SK-N-MC (cell line): ENCODE measurements around the gene UTP18.

Experiments used
- DNase-seq: peaks from one replicate; pipeline ENCODE4 v3.0.0-alpha.2; 2011; ENCODE audit warnings: low read depth, low spot score
- H3K27ac ChIP-seq: fragments of 200-600 bp; sonication (generic); 2 replicates; pipeline ENCODE4 v1.5.1; 2016; ENCODE audit warnings: mixed run types
- H3K36me3 ChIP-seq: fragments of 200-600 bp; sonication (generic); 2 replicates; pipeline ENCODE4 v1.6.1; 2017; ENCODE audit warnings: antibody characterized with exemption, low read length, mixed read lengths; ENCODE audit not compliant: insufficient read depth
- H3K4me3 ChIP-seq: fragments of 200-600 bp; sonication (generic); 2 replicates; pipeline ENCODE4 v1.5.1; 2016
- H3K9ac ChIP-seq: fragments of 200-600 bp; sonication (generic); 2 replicates; pipeline ENCODE4 v1.8.0; 2017; ENCODE audit warnings: mixed run types, mixed read lengths; ENCODE audit not compliant: insufficient read length
- H3K9me3 ChIP-seq: fragments of 200-600 bp; sonication (generic); 2 replicates; pipeline ENCODE4 v1.6.1; 2017; ENCODE audit warnings: low read depth, mild to moderate bottlenecking, antibody characterized with exemption, low read length, moderate library complexity, mixed read lengths
- EZH2 ChIP-seq: fragments of 200-600 bp; sonication (generic); IDR thresholded peaks from one replicate; pipeline ENCODE4 v1.6.1; 2017; ENCODE audit warnings: antibody characterized with exemption
- FOXP2 ChIP-seq: optimal IDR thresholded peaks from 2 replicates; pipeline ENCODE3; 2011; ENCODE audit warnings: mild to moderate bottlenecking, moderate library complexity; ENCODE audit not compliant: insufficient read depth; ENCODE audit errors: extremely low read length, control extremely low read depth
- POLR2AphosphoS5 ChIP-seq: IDR thresholded peaks from 2 replicates; pipeline ENCODE4 v1.6.1; 2012; ENCODE audit warnings: mild to moderate bottlenecking, low read depth, low read length, borderline replicate concordance

UTP18 gene

DNA sequence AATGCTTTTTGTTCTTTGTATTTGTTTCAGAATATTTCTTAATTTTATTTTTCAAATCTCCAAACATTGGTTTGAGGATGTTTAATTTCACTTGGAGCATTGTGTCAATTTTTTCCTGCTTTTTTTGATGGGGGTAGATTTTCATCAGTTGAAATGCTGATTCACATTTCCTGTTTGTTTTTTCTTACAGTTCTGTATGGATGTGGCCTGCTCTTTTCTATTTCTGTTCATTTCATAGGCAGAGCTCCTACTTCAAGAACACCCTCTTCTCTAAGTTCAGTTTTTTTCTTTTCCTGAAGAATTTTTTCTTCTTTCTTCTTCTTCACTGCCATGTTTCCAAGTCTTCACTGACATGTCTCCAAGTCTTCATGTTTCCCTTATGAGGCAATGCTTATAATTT is 9.3 kb upstream of the UTP18 start:
- Histone ChIP-seq H3K4me3 (no peak overlapping the region), H3K36me3 (peaks cover 64% of the 10 kb centered on the region), H3K9me3 (no peaks in the 10 kb centered on the region), H3K9ac (no peak overlapping the region), H3K27ac (no peak overlapping the region)
- TF ChIP-seq POLR2AphosphoS5 (no peak), FOXP2 (no peak), EZH2 (no peak)
- DNase-seq, result no peak

DNA sequence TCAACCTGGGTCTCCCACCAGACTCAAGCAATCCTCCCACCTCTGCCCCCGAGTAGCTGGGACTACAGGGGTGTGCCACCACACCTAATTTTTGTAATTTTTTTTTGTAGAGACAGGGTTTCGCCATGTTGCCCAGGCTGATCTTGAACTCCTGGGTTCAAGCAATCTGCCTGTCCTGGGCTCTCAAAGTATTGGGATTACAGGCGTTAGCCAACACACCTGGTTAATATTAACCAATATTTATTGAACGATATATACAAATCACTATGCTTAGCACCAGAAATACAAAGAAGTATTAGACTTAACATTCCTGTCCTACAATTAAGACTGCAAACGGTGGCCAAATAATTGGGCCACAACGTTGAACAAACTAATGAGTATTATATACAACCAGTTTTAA is 4.7 kb upstream of the UTP18 start:
- Histone ChIP-seq H3K27ac (no peak overlapping the region), H3K36me3 (peaks cover 77% of the 10 kb centered on the region), H3K9ac (no peak overlapping the region), H3K9me3 (no peaks in the 10 kb centered on the region), H3K4me3 (no peak overlapping the region)
- no peak for TF ChIP-seq FOXP2
- no peak for TF ChIP-seq EZH2
- TF ChIP-seq POLR2AphosphoS5, result no peak
- DNase-seq, result no peak

DNA sequence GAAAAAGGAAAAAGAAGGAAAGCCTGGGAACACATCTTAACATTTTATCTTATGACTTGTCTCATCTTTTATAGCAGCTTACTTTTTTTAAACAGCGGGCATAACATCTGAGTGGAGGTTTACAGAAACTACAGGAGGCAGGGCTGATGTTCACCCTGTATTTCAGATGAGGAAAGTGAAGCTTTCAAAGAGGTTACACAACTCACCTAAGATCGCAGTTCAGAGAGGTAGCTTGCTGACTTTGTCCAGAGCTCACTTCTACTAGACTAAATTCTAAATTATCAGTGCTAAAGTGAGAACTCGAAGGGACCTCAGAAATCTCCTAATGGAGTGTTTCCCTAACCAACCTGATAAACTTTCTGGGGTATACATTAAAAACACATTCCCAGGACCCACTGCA is 4.2 kb upstream of the UTP18 start:
- Histone ChIP-seq H3K4me3 (no peak overlapping the region), H3K9ac (no peak overlapping the region), H3K9me3 (no peaks in the 10 kb centered on the region), H3K27ac (no peak overlapping the region), H3K36me3 (peaks cover 73% of the 10 kb centered on the region)
- no peak for DNase-seq
- TF ChIP-seq POLR2AphosphoS5 (no peak), FOXP2 (no peak), EZH2 (no peak)

DNA sequence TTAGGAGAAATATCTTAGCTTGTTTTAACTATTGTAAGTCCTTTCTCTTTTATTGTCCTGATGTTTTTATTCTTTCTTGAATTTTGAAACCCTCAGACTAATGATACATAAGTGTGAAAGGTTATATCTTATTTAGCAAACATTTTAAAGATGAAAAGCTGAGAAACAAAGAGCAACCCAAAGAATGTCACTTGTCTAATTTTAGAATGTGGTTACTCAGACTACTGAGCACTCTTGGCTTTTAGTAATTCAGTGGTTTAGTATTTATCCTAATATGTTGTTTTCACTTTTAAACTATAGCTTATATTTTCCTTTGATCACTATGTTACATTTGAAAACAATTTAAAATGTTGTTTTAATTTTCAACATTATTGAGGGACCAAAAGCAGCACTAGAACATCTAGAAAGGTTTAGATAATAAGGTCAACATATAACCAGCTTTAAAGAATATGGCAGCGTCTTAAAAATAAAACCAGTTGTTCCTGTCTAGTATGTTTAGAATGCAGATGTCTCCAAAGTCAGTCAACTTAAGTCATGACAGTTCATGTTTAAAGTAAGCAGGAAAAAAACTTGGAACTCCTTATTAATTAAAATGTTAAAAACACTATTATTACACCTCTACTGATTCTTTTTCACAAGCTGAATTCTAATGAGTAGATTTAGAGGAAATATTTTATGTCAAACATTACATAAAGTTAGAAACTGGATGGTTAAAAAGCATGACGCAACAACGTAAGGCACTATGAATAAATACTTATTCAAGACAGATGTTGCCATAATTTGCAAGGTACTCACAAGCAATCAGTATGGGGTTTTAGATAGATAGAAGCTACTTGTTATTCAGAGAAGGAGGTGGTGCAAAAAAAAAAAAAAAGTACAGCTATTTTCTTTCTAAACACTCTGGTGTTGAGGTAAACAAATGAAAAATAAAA is 2.9 kb upstream of the UTP18 start:
- Histone ChIP-seq H3K27ac (peak overlapping the region; percentile 87), H3K9ac (peak overlapping the region; percentile 96), H3K9me3 (no peaks in the 10 kb centered on the region), H3K36me3 (peaks cover 61% of the 10 kb centered on the region), H3K4me3 (peak overlapping the region; percentile 99)
- peak; percentile 18 for DNase-seq
- TF ChIP-seq FOXP2 (no peak), POLR2AphosphoS5 (no peak), EZH2 (no peak)

DNA sequence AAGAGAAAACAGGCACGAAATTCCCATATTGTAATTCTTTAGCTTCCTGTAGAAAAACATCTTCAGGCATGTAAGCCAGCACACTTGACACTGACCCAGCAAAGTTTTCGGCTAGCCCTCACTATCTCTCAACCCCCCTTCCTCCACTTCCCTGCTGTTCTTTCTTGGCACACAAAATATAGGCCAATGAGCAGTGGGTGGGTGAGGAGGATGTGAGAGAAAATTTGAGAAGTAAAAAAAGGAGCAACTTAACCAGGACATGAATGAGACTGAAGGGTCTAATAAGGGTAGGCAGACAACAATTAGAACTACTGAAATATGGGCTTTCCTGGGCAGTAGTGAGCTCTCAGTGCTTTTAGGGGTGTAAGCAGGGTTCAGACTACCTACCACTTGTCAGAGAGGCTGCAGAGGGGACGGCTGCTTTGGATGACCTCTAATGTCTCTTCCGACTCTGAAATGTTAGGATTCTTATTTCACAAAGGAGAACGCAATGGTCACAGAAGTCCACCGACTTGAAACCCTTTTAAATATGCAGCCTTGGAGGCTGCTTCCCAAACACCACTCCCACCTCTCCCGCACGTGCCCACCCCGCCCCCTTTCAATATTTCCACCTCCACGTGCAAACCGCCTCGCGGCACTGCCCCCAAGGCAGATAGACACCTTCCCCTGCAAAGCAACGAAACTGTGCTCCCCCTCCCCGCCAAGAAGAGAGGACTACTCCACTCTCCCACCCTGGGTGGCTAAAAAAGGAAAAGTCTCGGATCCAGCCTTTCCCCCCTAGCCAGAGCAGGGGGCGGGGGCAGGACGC is 1.4 kb upstream of the UTP18 start:
- Histone ChIP-seq H3K36me3 (peaks cover 62% of the 10 kb centered on the region), H3K27ac (peak overlapping the region; percentile 99; the same call in 1 of the 2 replicates), H3K9ac (peak overlapping the region; percentile 96), H3K4me3 (peak overlapping the region; percentile 99), H3K9me3 (no peaks in the 10 kb centered on the region)
- TF ChIP-seq FOXP2, result no peak
- no peak for TF ChIP-seq EZH2
- TF ChIP-seq POLR2AphosphoS5, result no peak
- DNase-seq, result no peak

DNA sequence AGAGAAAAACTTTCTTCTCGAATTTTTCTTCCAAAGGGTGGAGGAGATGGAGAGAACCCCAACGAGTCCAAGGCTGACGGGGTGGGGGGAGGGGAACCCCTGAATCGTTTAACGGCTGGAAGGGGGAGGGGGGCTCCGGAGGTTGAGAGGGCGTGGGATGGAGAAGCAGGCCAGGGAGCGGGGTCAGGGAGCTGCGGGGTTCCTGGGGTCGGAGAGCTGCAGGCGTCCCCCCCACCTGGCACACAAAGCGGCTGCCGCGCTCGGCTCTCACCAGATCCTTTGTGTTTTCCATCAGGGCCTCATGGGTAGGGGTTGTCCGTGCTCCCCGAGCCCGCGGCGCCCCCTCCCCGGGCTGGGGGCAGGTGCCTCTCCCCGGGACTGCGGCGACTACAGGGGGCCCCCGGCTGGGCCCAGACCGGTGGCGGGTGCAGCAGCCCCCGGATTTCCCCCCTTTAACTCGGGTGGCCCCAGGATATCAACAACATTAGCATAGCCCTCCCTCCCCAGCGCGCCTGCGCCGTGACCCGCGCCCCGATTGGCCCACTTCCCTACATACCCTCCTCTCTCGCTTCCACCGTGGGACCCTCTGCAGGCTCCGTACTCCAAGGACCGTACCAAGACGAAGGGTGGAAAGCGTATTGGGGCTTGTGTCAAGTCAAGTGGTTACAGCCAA is 646 bp upstream of the UTP18 start, which contains the start of gene MBTD1:
Gene MBTD1, minus strand, starts transcription at position 486 of the 673 bp plus-strand sequence. CDS start 34,888 bp downstream, outside the sequence.
- Histone ChIP-seq H3K27ac (peak within 1 kb of the TSS; percentile 99), H3K9ac (peak within 1 kb of the TSS; percentile 96), H3K36me3 (peaks cover 62% of the 10 kb centered on the region), H3K4me3 (peak within 1 kb of the TSS; percentile 99), H3K9me3 (no peaks in the 10 kb centered on the region)
- DNase-seq, result peak; percentile 96
- TF ChIP-seq EZH2 (no peak), FOXP2 (no peak), POLR2AphosphoS5 (no peak; the same call in 1 of the 2 replicates)

DNA sequence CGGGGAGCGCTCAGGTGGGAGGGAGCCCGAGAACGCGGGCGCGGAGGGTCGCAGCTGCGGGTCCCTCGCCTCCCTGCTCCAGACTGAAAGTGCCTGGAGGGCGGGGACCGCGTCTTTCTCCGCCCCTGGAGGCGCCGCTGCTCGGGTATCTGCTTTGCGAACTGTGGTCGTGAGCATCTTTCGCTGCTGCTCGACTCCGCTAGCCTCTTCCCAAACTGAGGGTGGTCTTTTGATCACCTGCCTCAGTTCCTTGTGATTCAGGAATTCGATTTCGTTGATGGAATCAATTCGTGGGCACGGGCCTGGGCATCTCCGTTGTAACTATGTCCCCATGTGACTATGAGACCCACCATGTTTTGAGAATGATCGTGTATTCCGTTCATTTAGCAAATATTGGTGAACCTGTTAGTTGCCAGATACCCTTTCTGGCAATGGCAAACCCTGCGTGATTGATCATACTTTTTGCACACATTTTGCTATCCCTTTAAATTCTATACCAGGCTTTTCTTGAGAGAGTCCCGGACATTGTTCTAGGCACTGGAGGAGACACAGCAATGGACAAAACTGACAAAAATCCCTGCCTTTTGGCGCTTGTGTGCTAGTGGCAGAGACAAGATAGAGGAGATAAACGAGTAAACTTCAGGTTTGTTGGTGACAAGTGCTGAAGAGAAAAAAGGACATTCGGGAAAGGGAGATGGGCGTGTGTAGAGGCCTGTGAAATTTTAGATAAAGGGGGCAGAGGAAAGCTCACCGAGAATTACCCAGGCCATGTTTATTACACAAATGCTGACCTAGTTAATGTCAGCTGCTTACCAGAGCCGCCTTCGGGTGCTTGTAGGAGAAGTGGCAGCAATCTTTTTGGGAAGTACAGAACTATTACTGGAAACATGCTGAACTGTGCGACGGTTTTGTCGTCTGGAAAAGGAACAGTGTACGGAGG is 948 bp downstream of the UTP18 start:
- TF ChIP-seq POLR2AphosphoS5 (no peak), EZH2 (no peak), FOXP2 (no peak)
- Histone ChIP-seq H3K9ac (peak overlapping the region; percentile 96), H3K9me3 (no peaks in the 10 kb centered on the region), H3K36me3 (peaks cover 63% of the 10 kb centered on the region), H3K4me3 (peak overlapping the region; percentile 99), H3K27ac (no peak overlapping the region)
- DNase-seq, result no peak
